Left forelimb (tissue), 1 donor: ENCODE data around the gene MLLT6.

Experiments
- DNase-seq: peaks from one replicate; pipeline ENCODE4 v3.0.0-alpha.2; 2018; ENCODE audit warnings: low spot score

MLLT6 gene

DNA sequence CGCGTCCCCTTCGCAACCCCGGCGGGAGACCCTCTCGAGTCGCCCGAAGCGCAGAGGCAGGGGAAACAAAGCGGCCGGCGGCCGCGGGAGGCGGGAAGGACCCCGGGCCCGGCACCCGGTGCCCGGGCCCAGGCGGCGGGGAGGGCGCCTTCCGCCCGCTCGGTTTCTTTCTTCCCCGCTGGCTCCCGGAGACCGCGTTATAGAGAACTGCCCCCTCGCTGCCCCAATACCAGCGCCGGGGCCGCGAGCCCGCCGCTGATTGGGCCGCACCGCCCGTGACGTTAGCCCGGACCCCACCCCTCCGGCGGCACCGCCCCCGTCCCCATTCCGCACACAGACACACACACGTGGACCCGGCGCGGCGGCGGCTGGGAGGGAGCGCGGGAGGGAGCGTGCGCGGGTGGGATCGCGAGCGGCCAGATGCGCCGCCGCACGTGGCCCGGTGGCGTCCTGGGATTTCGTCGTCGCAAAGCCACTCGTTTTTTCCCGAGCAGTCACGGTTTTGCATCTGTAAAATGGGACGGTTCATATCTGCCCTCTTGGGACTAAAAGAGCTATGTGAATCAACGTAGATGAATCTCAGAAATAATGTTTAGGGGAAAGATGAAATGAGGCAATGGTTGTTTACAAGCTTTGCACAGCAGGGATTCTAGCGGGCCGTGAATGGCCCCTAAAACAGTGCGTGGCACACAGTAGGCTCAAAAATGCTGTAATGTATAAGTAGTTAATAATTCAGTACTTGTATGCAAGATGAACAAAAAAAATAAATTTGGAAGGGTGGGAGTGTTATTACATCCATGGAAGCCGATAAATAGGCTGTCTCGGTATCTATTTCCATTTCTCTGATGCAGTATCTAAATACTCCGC, 30.1 kb upstream of the MLLT6 start, which contains the start of gene EPOP:
Gene EPOP (minus strand): TSS at position 209 of the 867 bp plus-strand sequence. CDS start 462 bp downstream, outside the sequence.
- peak; percentile 89 for DNase-seq

DNA sequence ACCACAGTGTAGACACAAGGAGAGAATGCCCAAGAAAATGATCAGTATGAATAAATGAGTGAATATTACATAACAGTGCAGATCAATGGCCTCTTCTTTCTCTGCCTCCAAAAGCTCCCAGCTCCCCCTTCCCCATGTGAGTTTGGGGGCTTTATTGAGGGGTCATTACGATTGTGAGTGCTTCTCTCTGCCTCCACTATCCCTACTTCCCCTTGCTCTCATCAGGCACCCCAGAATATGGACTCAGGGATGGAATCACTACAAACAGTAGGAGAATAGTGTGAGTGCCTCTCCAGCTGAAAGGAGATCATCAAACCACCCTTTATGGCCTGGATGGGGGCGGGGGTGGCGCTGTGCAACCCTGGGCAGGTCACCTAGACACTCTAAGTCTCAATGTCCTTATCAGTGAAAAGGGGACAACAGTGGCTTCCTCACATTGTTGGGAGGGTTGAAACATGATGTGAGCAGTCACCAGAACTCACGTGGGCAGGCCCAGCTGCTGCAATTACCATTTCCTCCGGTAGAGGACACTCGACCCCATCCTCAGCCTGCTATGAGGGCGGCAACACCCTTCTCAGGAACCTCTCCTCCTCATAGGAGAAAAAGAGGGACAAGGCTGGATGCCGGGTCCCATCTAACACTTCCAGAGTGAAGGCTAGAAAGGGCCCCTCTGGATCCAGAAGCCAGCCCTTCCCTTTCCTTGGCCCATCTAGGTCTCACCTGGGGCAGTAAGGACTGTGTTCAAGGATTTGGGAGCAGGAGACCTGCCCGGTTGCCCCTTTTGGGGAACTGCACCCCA, 28.2 kb upstream of the MLLT6 start:
- DNase-seq, result peak; percentile 86

DNA sequence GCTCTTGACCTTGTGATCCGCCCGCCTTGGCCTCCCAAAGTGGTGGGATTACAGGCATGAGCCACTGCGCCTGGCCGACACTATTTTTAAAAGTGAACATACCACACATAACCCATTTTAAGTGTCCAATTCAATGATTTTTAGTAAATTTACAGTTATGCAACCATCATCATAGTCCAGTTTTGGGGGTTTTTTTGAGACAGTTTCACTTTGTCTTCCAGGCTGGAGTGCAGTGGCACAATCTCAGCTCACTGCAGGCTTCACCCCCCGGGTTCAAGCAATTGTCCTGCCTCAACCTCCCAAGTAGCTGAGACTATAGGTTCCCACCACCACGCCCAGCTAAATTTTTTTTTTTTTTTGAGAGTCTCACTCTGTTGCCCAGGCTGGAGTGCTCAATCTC, 27.3 kb upstream of the MLLT6 start:
- DNase-seq, result no peak

DNA sequence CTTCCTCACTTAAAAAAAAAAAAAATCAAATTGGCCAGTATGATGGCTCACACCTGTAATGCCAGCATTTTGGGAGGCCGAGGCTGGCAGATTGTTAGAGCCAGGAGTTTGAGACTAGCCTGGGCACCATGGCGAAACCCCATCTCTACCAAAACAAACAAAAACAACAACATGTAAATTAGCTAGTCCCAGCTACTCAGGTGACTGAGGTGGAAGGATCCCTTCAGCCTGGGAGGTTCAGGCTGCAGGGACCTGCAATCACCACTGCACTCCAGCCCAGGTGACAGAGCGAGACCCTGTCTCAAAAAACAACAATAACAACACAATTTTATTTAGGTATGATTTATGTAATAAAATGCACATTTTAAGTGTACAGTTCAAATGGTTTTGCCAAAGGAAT, 24.0 kb upstream of the MLLT6 start:
- DNase-seq, result no peak

DNA sequence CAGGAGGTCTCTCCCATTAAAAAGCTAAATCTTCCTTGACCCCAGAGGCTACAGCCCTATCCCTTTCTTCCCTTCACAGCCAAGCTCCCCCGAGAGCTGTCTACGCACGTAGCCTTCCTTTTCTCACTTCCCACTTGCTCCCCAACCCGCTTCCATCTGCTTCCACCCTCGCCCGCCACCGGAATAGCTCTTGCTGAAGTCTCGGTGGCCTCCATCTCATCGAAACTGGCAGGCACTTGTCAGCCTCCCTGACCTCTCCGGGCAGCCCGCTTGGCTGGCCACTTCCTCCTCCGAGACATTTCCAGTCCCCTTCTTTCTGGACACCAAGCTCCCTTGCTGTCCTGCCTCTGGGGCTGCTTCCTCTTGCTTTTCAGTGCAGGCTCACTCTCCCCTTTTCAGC, 19.6 kb upstream of the MLLT6 start:
- DNase-seq, result no peak

DNA sequence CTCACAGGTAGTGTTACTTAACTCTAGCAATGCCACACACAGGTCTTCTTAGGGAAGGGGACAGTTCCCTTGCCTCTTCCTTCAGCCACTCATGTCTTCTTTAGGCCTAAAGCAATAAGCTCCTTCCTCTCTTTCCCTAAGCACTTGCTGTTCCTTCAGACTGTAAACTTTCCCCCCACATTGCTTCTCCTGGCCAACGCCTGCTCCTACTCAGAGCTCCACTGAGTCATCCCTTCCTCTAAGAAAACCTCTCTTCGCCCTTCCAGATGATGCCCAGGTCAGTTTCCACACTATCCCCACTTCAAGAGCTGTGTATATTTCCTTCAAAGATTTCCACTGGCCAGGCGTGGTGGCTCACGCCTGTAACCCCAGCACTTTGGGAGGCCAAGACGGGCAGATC, 17.8 kb upstream of the MLLT6 start:
- no peak for DNase-seq

DNA sequence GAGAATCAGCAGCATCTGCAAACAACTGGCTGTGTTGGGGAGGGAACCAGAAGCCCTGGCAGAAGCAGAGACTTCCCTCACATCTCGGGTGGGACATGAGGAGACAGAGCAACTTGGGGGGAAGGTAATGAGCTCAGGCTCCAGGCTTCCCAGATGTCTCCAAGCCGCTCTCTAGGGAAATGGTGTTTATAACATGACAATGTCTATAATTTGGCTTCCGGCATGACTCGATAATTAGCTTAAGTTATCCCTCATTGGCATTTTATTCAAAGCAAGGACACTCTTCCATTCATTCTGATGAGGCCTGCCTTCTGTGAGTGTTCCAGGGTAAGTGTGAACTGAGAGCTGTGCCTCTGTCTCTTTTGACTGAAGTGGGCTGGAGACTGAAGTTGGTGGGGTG, 14.7 kb upstream of the MLLT6 start:
- DNase-seq, result no peak

DNA sequence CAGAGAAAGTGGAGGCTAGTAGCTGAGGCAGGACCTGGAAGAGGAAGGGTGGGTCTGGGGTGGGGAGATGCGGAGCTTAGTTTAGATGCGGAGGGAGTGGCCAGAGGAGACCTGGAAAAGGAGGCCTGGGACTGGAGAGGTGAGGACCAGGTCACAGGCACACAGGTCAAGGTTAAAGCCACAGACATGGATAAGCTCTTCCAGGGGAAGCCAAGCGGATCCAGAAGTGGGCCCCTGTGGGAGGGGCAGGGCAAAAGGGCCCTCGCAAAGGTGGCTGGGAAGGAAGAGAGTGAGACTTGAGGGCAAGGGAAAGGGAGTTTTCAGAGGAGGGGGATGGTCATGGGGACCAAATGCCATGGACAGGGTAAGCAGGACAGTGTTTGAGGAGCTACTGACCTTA, 13.9 kb upstream of the MLLT6 start:
- no peak for DNase-seq

DNA sequence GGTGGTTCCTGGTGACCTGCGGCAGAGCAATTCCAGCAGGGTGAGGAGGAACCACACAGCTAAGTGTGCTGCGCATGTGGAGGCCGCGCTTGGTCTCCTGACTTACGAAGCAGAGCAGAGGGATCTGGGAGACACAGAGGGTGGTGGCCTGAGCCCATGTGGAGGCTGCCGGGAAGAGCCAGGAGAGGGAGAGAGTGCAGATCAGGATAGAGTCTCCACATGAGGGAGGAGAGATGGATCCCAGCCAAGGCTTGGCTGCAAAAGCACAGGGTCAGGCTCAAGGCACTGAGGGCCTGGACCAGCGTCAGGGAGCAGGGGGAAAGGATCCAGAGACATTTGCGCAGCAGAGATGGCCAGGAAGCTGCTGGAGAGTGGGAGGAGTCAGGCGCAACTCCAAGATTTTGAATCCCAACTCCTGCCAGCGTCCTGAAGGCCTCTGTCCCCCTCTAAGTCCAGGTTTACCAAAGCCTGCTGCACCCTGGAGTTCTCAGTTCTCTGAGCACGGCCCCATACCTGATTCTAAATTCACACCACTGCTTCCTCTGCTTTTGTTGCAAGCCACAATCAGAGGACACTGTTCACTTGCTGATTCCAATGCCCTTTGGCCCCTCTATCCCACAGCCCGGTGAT, 11.3 kb upstream of the MLLT6 start:
- DNase-seq, result peak; percentile 87

DNA sequence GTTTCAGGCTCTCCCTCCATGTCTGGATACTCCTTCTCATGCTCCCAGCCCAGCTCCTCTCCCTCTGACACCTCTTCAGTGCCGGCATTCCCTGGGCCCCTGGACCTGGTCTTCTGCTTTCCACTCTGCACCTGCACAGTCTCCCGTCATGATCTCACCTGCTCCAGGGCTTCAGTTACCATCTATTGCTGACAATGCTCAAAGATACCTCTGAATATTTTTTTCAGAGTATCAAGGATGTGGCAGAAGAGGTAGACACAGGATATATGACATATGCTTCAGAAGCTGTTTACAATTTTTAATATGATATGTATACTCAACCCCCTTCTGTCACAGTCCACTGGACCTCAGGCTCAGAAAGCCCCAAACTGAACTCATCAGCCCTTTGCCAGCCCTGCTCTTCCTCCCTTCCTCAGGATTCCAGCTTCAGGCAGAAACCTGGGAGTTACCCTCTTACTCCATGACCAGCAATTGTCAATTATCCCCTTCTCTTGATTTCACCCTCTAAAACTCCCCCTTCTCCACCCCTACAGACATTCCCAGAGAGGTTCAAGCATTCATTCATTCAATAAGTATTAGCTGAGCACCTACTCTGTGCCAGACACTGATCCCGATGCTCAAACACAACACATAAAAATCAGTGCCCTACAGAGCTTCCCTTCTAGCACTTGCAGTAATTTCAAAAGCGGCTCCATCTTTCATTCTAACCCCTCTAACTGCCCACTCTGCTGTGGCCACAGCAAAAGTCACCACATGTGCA, 7.8 kb upstream of the MLLT6 start:
- DNase-seq, result no peak

DNA sequence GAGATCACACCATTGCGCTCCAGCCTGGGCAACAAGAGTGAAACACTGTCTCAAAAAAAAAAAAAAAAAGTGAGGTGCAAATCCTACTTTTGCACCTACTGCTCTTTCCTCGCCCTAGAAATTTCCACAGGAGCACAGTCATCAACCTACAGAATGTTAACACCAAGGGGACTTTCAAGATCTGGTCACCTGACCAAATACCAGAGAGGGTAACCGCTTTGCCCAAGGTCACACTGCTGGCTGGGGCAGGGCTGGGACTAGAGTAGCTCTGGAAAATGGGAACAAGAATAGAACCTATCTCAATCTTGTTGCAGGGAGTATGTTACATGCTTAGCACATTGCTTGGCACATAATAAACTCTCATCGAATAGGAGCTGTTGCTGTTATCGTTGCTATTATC, 6.3 kb upstream of the MLLT6 start:
- DNase-seq, result no peak

DNA sequence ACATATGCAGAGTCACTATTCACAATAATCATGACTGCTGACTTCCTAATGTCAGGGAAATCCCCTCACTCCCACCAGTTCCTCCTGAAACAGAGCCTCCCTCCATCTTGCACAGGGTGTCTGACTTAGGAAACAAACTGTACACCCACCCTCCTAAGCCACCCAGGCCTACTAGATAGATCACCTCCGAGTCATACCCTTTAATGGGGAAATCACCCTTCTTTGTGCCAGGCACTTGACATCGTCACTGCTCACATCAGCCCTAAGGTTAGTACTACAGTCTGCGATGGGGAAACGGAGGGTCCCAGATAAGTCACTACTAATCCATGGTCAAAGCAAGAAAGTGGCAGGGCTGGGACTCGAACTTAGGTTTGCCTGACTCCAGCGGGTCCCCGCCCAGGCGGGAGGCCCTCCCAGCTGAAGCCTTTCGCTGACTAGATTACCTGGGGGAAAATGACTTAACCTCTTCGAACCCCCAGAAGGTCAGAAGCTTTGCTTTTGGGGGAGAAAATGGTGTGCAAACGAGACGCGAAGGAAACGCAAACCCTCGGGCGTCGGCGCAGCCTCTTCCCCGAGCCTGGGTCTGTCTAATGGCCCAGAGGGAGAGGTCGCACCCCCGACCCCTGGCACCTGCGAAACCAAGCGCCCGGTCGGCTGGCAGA, 3.4 kb upstream of the MLLT6 start:
- no peak for DNase-seq

DNA sequence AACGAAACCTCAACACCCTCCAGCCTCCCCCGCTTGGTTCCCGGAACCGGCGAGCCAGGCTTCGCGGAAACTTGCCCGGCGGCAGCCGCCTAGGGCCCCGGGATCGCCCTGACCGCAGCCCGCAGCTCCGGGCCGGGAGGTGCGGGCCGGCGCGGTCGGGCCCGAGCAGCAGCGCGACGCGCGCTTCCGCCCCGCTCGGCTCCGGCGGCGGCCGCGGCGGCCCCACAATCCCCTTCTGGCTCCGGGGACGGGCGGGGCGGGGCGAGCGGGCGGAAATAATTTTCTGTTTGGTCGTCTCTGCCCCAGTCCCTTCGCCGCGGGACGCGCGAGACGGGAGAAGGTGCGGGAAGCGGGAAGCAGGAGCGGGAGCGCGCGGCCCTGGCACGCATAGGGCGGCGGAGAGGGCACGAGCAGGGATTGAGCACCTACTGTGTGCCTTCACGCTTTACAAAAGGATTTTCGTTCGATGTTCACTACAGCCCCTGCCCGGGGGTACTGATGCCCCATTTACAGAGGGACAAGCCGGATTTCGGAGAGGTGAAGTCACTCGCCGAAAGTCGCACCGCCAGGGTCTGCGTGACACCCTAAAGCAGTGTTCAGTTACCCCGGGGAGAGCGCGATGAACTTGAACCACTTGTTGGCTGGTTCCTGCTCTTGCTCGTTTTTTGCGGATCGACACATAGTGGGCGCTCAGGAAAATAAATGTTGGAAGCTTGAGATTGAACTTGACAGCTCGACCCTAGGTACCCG, 2.7 kb upstream of the MLLT6 start:
- peak; percentile 92 for DNase-seq

DNA sequence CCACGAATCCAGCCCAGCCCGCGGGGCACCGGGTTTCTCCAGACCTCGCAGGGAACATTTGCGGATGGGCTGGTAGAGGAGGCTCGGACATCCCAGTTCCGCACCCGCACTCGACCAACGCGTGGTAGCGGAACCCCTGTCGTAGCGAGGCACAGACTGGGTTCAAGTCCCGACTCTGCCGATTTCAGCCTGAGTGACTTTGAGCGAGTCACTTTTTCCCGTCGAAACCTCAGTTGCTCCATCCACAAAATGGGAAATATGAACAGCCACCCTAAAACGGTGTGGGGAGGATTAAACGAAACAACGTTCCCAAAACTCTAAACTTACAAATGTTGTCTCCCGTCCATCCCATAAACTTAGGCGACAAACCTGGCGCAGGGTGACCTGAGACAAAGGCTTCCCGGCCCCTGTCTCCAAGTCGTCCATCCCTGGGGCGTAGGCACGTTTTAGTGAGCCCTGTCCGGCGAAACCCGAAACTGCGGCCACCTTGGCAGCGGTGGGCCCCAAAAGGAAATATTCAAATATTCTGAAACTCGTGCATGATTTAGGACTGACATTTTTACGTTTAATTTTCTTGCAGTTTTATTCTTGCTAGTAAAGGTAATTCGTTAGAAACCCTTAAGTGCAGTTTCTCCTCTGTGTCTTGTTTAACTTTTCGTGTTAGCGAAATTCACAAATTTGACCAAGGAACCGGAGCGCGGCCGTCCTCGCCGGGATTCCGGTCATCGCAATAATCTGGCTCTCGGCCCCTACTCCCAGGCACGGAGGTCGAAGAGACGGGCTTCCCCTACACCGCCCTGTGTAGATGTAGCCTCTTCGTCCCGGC, 1.9 kb upstream of the MLLT6 start:
- DNase-seq, result no peak

DNA sequence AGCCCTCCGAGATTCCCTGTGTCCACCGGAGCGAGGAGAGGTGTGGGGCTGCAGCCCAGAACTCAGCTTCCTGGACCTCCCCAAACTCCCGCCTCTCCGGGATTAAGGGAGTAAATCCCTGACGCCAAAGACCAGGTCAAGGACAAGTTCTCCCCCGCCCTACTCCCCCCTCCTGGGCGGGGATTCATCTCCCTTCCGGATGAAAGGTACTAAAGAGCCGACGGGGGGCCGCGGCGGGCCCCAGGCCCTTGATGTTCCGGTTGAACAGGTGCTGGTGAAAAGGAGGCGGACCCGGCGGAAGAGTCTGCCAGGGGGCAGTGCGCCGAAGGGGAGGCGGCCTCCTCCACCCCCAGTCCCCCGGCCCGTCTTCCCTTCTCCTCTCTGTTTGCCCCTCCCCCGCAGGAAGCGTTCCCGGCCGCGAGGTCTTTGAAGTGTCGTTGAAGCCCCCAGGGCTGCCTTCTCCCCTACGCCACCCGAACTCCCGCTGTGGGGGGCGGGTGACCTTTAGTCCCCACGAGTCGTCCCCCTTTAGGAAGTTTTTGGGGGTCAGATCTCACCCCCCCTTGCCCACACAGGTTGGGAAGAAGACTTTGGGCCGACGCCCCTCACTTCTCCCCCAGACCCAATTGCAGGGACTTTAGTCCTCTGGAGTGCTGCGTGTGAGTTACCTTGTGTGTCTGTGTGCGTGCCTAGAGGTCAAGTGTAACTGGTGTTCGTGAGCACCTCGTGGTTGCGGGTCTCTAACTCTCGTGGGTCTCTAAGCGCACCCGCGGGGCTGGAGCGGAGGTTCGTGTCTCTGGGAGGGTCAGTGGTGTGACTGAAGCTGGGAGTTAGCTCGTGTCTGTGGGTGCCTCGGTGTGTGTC, 1.1 kb upstream of the MLLT6 start:
- DNase-seq, result peak; percentile 77

DNA sequence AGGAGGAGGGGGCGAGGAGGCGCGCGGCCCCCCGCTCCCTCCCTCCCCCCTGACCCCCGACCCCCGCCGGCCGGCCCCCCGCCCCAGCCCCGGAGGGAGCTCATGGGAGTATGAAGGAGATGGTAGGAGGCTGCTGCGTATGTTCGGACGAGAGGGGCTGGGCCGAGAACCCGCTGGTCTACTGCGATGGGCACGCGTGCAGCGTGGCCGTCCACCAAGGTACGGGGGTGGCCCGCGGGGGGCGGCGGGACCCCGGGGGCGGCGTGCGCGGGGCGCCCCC, 390 bp downstream of the MLLT6 start:
- DNase-seq, result no peak

DNA sequence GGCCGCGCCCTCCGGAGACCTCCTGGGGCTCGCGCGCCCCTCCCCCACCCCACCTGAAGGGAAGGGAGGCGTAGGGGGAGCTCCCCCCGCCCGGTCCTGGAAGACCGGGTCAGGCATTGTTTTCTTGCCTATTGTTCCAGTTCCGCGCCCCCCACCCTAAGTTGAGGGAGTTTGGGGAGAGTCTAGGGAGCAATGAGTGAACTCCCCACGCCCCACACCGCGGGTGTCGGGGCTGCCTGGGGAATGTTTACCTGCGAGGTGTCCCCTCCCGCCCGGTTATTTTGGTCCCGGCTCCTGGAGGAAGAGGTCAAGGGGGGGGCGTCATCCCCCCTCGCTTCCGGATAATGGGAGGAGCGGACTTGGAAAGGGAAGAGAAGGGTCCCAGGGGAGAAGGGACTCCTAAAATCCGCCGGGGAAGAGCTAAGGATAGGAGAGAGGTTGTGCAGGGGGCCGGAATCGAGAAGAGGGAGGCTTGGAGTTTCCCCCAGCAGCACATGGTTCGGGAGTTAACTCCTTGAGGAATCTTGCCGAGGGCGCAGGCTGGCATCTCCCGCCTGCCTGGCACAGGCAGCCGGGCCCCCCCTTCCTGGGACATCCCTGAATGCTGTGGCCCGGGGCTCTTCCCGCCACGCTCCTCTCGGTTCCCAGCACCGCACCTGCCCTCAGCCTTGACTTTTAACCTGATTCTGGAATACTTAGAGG, 881 bp downstream of the MLLT6 start:
- no peak for DNase-seq

DNA sequence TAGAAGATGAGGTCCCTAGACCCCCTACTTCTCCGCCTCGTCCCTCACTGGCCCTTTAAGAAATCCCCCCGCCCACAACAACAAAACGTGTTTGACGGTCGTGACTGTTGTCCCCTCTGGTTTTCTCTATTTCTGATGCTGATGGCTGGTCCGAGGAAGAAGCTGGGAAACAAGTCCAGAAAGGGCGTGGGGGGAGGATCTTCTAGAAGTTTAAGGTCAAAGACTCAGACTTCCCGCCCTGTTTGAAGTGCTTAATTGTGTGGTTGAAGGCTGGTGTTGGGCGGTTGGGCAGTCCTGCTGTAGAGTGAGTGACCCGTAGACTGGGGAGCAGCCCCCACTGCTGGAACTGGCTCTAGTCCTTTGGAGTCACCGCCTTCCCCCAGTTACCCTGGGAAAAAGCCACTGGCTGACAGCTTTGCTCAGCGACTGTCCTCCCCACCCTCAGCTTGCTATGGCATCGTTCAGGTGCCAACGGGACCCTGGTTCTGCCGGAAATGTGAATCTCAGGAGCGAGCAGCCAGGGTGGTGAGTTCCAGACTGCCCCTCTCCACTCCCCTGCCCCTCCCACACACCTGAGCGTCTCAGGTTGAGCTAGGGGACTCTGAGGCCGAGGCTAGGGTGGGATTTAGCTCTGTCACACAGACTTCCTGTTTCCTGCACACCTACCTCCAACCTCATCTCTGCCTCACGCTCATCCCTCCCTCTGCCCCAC, 1.6 kb downstream of the MLLT6 start:
- DNase-seq, result no peak
